NB4 (cell line): ENCODE data around the gene TPBG.
"Not testable (repeated sequence)": the region's sequence is repeated elsewhere in the genome, so short reads cannot be mapped to it uniquely, and the experiment has no call there.

Source experiments
- DNase-seq: peaks from one replicate; pipeline ENCODE4 v3.0.0; 2010; ENCODE audit warnings: low read depth
- H3K4me3 ChIP-seq: one replicate; pipeline ENCODE4 v1.5.1; 2011; ENCODE audit warnings: mild to moderate bottlenecking, low read depth, low read length, moderate library complexity
- MYC ChIP-seq: IDR thresholded peaks from 2 replicates; pipeline ENCODE4 v1.6.1; 2011; ENCODE audit warnings: low read depth, low read length
- POLR2A ChIP-seq: IDR thresholded peaks from 2 replicates; pipeline ENCODE4 v1.6.1; 2011; ENCODE audit warnings: mild to moderate bottlenecking; ENCODE audit not compliant: insufficient read length; ENCODE audit errors: extremely low read depth
- TF ChIP-seq, protein P1 (sequence below): IDR thresholded peaks from one replicate; pipeline ENCODE4 v1.5.1; 2012; ENCODE audit warnings: low read depth, low read length
- TF ChIP-seq, protein P2 (sequence below): IDR thresholded peaks from 2 replicates; pipeline ENCODE4 v1.6.1; 2011; ENCODE audit warnings: low read depth, low read length

The TPBG gene

GRCh38 chr6:82381278-82381677 lies 17.7 kb downstream of the TPBG start:
- no peak overlapping the region for H3K4me3 ChIP-seq
- TF ChIP-seq, protein P1, sequence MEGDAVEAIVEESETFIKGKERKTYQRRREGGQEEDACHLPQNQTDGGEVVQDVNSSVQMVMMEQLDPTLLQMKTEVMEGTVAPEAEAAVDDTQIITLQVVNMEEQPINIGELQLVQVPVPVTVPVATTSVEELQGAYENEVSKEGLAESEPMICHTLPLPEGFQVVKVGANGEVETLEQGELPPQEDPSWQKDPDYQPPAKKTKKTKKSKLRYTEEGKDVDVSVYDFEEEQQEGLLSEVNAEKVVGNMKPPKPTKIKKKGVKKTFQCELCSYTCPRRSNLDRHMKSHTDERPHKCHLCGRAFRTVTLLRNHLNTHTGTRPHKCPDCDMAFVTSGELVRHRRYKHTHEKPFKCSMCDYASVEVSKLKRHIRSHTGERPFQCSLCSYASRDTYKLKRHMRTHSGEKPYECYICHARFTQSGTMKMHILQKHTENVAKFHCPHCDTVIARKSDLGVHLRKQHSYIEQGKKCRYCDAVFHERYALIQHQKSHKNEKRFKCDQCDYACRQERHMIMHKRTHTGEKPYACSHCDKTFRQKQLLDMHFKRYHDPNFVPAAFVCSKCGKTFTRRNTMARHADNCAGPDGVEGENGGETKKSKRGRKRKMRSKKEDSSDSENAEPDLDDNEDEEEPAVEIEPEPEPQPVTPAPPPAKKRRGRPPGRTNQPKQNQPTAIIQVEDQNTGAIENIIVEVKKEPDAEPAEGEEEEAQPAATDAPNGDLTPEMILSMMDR, result no peak
- no peak for TF ChIP-seq MYC
- TF ChIP-seq, protein P2, sequence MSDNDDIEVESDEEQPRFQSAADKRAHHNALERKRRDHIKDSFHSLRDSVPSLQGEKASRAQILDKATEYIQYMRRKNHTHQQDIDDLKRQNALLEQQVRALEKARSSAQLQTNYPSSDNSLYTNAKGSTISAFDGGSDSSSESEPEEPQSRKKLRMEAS, result no peak
- TF ChIP-seq POLR2A, result no peak
- DNase-seq, result no peak

- DNase-seq, result no peak
- no peak overlapping the region for H3K4me3 ChIP-seq
- TF ChIP-seq MYC, result no peak
- no peak for TF ChIP-seq POLR2A
- TF ChIP-seq, protein P1, result no peak
- TF ChIP-seq, protein P2, result no peak
These were observed 21.5 kb downstream of the TPBG start for GRCh38 chr6:82385102-82385501.

DNA sequence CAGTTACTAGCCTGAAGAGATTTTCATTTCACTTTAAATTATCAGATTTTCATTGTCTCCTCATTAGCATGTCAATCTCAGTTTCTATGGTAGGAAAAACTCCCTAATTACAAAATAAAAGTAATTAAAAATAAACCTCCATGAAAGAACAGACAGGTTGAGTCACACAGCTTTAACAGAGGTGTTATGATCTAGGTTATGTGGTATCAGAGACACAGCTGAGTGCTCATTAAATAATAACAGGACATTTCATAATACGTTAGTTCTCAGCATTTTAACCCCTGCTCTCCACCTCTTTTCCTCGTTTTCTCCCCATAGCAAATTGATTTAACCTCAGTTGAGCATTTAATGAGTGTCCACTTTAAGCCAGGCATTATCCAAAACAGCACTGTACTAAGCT lies 21.9 kb downstream of the TPBG start:
- no peak for TF ChIP-seq POLR2A
- TF ChIP-seq MYC, result no peak
- TF ChIP-seq, protein P1, result no peak
- TF ChIP-seq, protein P2, result no peak
- DNase-seq, result no peak

DNA sequence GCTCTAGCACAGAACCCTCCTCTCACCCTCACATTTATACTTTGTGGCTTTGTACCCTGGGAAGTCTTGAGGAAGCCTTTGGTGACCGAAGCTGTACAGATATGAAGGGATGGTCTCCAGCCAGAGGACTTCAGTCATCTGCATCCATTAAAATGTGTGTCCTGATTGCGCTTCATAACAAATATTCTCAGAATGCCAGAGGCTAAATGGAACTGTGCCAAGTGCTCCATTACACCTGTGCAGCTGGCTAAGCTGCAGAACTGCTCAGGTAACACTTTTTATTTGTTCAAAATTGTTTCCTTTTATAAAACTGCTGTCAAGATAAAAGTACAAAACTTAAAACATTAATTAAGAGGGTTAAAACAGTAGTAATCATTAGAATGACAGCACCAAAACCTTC lies 22.3 kb downstream of the TPBG start:
- DNase-seq, result no peak
- TF ChIP-seq, protein P2, result no peak
- no peak for TF ChIP-seq MYC
- TF ChIP-seq, protein P1, result no peak
- no peak for TF ChIP-seq POLR2A
- no peak overlapping the region for H3K4me3 ChIP-seq

More for the DNA sequence above, 21.9 kb downstream of the TPBG start:
- no peak overlapping the region for H3K4me3 ChIP-seq

DNA sequence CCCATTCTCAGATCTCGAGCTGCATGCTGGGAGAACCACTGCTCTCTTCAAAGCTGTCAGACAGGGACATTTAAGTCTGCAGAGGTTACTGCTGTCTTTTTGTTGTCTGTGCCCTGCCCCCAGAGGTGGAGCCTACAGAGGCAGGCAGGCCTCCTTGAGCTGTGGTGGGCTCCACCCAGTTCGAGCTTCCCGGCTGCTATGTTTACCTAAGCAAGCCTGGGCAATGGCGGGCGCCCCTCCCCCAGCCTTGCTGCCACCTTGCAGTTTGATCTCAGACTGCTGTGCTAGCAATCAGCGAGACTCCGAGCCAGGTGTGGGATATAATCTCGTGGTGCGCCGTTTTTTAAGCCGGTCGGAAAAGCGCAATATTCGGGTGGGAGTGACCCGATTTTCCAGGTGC lies 31.2 kb downstream of the TPBG start:
- H3K4me3 ChIP-seq, DNase-seq: not testable (repeated sequence)

GRCh38 chr6:82396964-82397751 lies 33.5 kb downstream of the TPBG start:
- H3K4me3 ChIP-seq, result no peak overlapping the region
- no peak for TF ChIP-seq POLR2A
- TF ChIP-seq, protein P1, result no peak
- DNase-seq, result no peak
